ENCODE measurements around the gene MTNR1A.

GRCh38 chr4:186485561-186486062 is 69.8 kb downstream of the MTNR1A start:
- TF ChIP-seq TAF1 (IDR thresholded peaks at IDR 0.05; ENCODE audit: borderline replicate concordance, low read depth, low read length) = no peak
- no peak for TF ChIP-seq POLR2A (IDR thresholded peaks at IDR 0.05; ENCODE audit: low read depth, low read length)
- no peak for TF ChIP-seq POLR2AphosphoS5 (IDR thresholded peaks at IDR 0.05; ENCODE audit: low read depth, low read length)

Data from GM12892 (cell line).